IMR-90 (cell line): ENCODE results near the gene LRRIQ4. TPM values are rescaled to one million over a fixed set of nuclear protein-coding genes. Genes with fewer than 3 reads are reported as not detected.

Experiments used
- ATAC-seq: fragments of 200-7000 bp; cut with Tn5 transposase; 2 replicates; pipeline ENCODE4 v1.9.1; 2020; ENCODE audit warnings: low read depth, mild to moderate bottlenecking, moderate library complexity
- BruUV-seq: library from RNA; stranded (reverse); fragments of 400-500 nt; replicated peaks from 2 replicates; lab custom pipeline; 2021; lab: Mats Ljungman, UMichigan
- CTCF ChIA-PET: fragments of 300-600 bp; formaldehyde crosslinking; extraction: SDS; loops from one replicate; lab custom pipeline; 2021; ENCODE audit warnings: antibody characterized with exemption; lab: Yijun Ruan, JAX
- POLR2A ChIA-PET: fragments of 300-600 bp; sonication (Branson Sonifier 250); formaldehyde crosslinking; loops from one replicate; lab custom pipeline; 2022; ENCODE audit warnings: antibody characterized with exemption; ENCODE audit not compliant: unreplicated experiment; lab: Charles Lee
- DNase-seq: peaks from one replicate; pipeline ENCODE4 v3.0.0; 2013
- H2AFZ ChIP-seq: replicated peaks from 2 replicates; pipeline ENCODE3; 2013; ENCODE audit warnings: low read length, mild to moderate bottlenecking; ENCODE audit not compliant: poor library complexity
- H2AK5ac ChIP-seq: 2 replicates; pipeline ENCODE4 v1.6.1; 2013; ENCODE audit warnings: low read depth, low read length, inconsistent platforms
- H2AK9ac ChIP-seq: replicated peaks from 2 replicates; pipeline ENCODE3; 2013; ENCODE audit warnings: mild to moderate bottlenecking, low read depth, low read length, moderate library complexity; ENCODE audit not compliant: poor library complexity
- H2BK120ac ChIP-seq: 2 replicates; pipeline ENCODE4 v1.6.1; 2013; ENCODE audit warnings: low read depth, low read length, inconsistent platforms
- H2BK15ac ChIP-seq: 3 replicates; pipeline ENCODE4 v1.6.1; 2013; ENCODE audit warnings: low read depth, low read length, inconsistent platforms
- H2BK20ac ChIP-seq: 2 replicates; pipeline ENCODE4 v1.6.1; 2013; ENCODE audit warnings: low read depth, mild to moderate bottlenecking, inconsistent platforms, low read length, moderate library complexity
- H2BK5ac ChIP-seq: 2 replicates; pipeline ENCODE4 v1.6.1; 2013; ENCODE audit warnings: mild to moderate bottlenecking, low read depth, low read length, inconsistent platforms; ENCODE audit not compliant: poor library complexity, severe bottlenecking
- H3K14ac ChIP-seq: replicated peaks from 2 replicates; pipeline ENCODE4 v1.6.1; 2013; ENCODE audit warnings: low read depth, low read length, inconsistent platforms
- H3K18ac ChIP-seq: 2 replicates; pipeline ENCODE4 v1.6.1; 2013; ENCODE audit warnings: low read depth, low read length, control low read depth
- H3K23ac ChIP-seq: 2 replicates; pipeline ENCODE4 v1.6.1; 2013; ENCODE audit warnings: low read depth, low read length, inconsistent platforms
- H3K27ac ChIP-seq: 2 replicates; pipeline ENCODE4 v1.5.1; 2013; ENCODE audit warnings: mild to moderate bottlenecking, control low read depth, low read length; ENCODE audit not compliant: insufficient read depth
- H3K27me3 ChIP-seq: 2 replicates; pipeline ENCODE4 v1.6.1; 2013; ENCODE audit warnings: low read length; ENCODE audit not compliant: control insufficient read depth, insufficient read depth
- H3K36me3 ChIP-seq: 2 replicates; pipeline ENCODE4 v1.6.1; 2013; ENCODE audit warnings: low read length, mixed read lengths; ENCODE audit not compliant: control insufficient read depth, insufficient read depth
- H3K4ac ChIP-seq: 2 replicates; pipeline ENCODE4 v1.6.1; 2013; ENCODE audit warnings: low read depth, low read length, inconsistent platforms
- H3K4me1 ChIP-seq: 2 replicates; pipeline ENCODE4 v1.6.1; 2013; ENCODE audit warnings: low read length, mixed read lengths; ENCODE audit not compliant: control insufficient read depth, insufficient read depth
- H3K4me2 ChIP-seq: 2 replicates; pipeline ENCODE4 v1.6.1; 2013; ENCODE audit warnings: low read depth, mild to moderate bottlenecking, control low read depth, low read length, moderate library complexity
- H3K4me3 ChIP-seq: 2 replicates; pipeline ENCODE4 v1.5.1; 2013; ENCODE audit warnings: low read depth, mild to moderate bottlenecking, control low read depth, low read length, moderate library complexity; ENCODE audit not compliant: insufficient read depth
- H3K56ac ChIP-seq: 2 replicates; pipeline ENCODE4 v1.6.1; 2013; ENCODE audit warnings: low read length, inconsistent platforms; ENCODE audit not compliant: insufficient read depth; ENCODE audit errors: extremely low read depth
- H3K79me1 ChIP-seq, 2 experiments: 2 replicates each; pipeline ENCODE4 v1.6.1; 2013; ENCODE audit warnings: low read length in 2 of 2, inconsistent platforms in 1 of 2, low read depth in 1 of 2
- H3K9ac ChIP-seq: 2 replicates; pipeline ENCODE4 v1.6.1; 2013; ENCODE audit warnings: low read depth, low read length, control low read depth
- H3K9me1 ChIP-seq: 2 replicates; pipeline ENCODE4 v1.6.1; 2013; ENCODE audit warnings: low read length, inconsistent platforms; ENCODE audit not compliant: insufficient read depth
- H3K9me3 ChIP-seq: 2 replicates; pipeline ENCODE4 v1.6.1; 2013; ENCODE audit warnings: low read length; ENCODE audit not compliant: control insufficient read depth, insufficient read depth
- H4K20me1 ChIP-seq: 2 replicates; pipeline ENCODE4 v1.6.1; 2013; ENCODE audit warnings: low read length, inconsistent platforms; ENCODE audit not compliant: insufficient read depth
- H4K5ac ChIP-seq: 2 replicates; pipeline ENCODE4 v1.6.1; 2013; ENCODE audit warnings: mild to moderate bottlenecking, low read depth, low read length, control low read depth
- H4K8ac ChIP-seq, 2 experiments: 2 replicates each; pipeline ENCODE4 v1.6.1; 2013; ENCODE audit warnings: low read depth in 2 of 2, low read length in 2 of 2, control low read depth in 1 of 2, inconsistent platforms in 1 of 2
- H4K91ac ChIP-seq: 2 replicates; pipeline ENCODE4 v1.6.1; 2013; ENCODE audit warnings: low read depth, low read length, inconsistent platforms; ENCODE audit not compliant: insufficient read depth
- BHLHE40 ChIP-seq: fragments of 150-350 bp; IDR thresholded peaks from 2 replicates; pipeline ENCODE4 v1.6.1; 2016; ENCODE audit warnings: mild to moderate bottlenecking, low read depth, low read length
- CEBPB ChIP-seq: IDR thresholded peaks from 2 replicates; pipeline ENCODE4 v1.6.1; 2012; ENCODE audit warnings: low read depth, low read length, improper control_type of control experiment
- CHD1 ChIP-seq: IDR thresholded peaks from 2 replicates; pipeline ENCODE4 v1.6.1; 2012; ENCODE audit warnings: low read depth, low read length, improper control_type of control experiment
- CTCF ChIP-seq: conservative IDR thresholded peaks from 2 replicates; pipeline ENCODE4 v1.5.1; 2012; ENCODE audit warnings: mild to moderate bottlenecking, low read depth, low read length, improper control_type of control experiment
- ELK1 ChIP-seq: fragments of 150-350 bp; IDR thresholded peaks from 2 replicates; pipeline ENCODE4 v1.6.1; 2016; ENCODE audit warnings: low read depth, mild to moderate bottlenecking, low read length, moderate library complexity, borderline replicate concordance
- FOS ChIP-seq: fragments of 150-350 bp; IDR thresholded peaks from 2 replicates; pipeline ENCODE4 v1.6.1; 2016; ENCODE audit warnings: low read depth, low read length
- MAFK ChIP-seq: IDR thresholded peaks from 2 replicates; pipeline ENCODE4 v1.6.1; 2012; ENCODE audit warnings: low read depth, low read length, improper control_type of control experiment
- MAZ ChIP-seq: IDR thresholded peaks from 2 replicates; pipeline ENCODE4 v1.6.1; 2012; ENCODE audit warnings: low read depth, mild to moderate bottlenecking, low read length, improper control_type of control experiment, moderate library complexity, borderline replicate concordance
- MXI1 ChIP-seq: IDR thresholded peaks from 2 replicates; pipeline ENCODE4 v1.6.1; 2012; ENCODE audit warnings: low read depth, mild to moderate bottlenecking, low read length, moderate library complexity, borderline replicate concordance
- NFE2L2 ChIP-seq: fragments of 150-350 bp; IDR thresholded peaks from 2 replicates; pipeline ENCODE4 v1.6.1; 2016; ENCODE audit warnings: low read depth, mild to moderate bottlenecking, low read length
- POLR2A ChIP-seq: IDR thresholded peaks from 2 replicates; pipeline ENCODE4 v1.6.1; 2012; ENCODE audit warnings: mild to moderate bottlenecking, low read depth, low read length
- RAD21 ChIP-seq: IDR thresholded peaks from 2 replicates; pipeline ENCODE4 v1.6.1; 2012; ENCODE audit warnings: low read length, improper control_type of control experiment
- RCOR1 ChIP-seq: IDR thresholded peaks from 2 replicates; pipeline ENCODE4 v1.6.1; 2012; ENCODE audit warnings: mild to moderate bottlenecking, low read length, improper control_type of control experiment; ENCODE audit not compliant: insufficient replicate concordance
- RFX5 ChIP-seq: IDR thresholded peaks from 2 replicates; pipeline ENCODE4 v1.8.0; 2012; ENCODE audit warnings: low read depth, mild to moderate bottlenecking, low read length, moderate library complexity
- SMC3 ChIP-seq: fragments of 150-350 bp; IDR thresholded peaks from 2 replicates; pipeline ENCODE4 v1.6.1; 2016; ENCODE audit warnings: low read depth, mild to moderate bottlenecking, antibody characterized with exemption, low read length, moderate library complexity
- USF2 ChIP-seq: fragments of 150-350 bp; IDR thresholded peaks from 2 replicates; pipeline ENCODE4 v1.6.1; 2017; ENCODE audit warnings: mild to moderate bottlenecking, antibody characterized with exemption, low read length, low read depth
- WGBS, 2 experiments: methylation state at CpG; one replicate each; pipeline versions ENCODE4 v1.1.5 to v1.1.7; 2013; ENCODE audit warnings: missing lambda C conversion rate in 2 of 2; ENCODE audit not compliant: insufficient read length in 1 of 2; ENCODE audit errors: extremely low coverage in 2 of 2; 5-methylcytosine and 5-hydroxymethylcytosine counted together
- dilution Hi-C: fragments of 300-500 bp; cut with HindIII; formaldehyde crosslinking; loops from one replicate; pipeline ENCODE4 v1.14.3; 2018; ENCODE audit warnings: low sequenced_read_pairs; ENCODE audit not compliant: unreplicated experiment
- in situ Hi-C: fragments of 300-500 bp; cut with MboI; formaldehyde crosslinking; loops from 3 replicates; pipeline ENCODE4 v1.14.3; 2019; ENCODE audit warnings: low sequenced_read_pairs, inconsistent platforms, mixed read lengths
- intact Hi-C: fragments of 100-400 bp; cut with micrococcal nuclease; formaldehyde crosslinking; loops from 2 replicates; pipeline ENCODE4 v1.10.0; 2022
- polyA plus RNA-seq, 3 experiments: library from polyadenylated mRNA; depleted of rRNA; stranded (reverse); fragments of >200 nt; gene quantifications; 2 replicates each; pipeline ENCODE4 v1.2.3, GENCODE V29; 2012; ENCODE audit warnings: low replicate concordance in 1 of 3
- total RNA-seq: library from RNA; depleted of rRNA; stranded (reverse); fragments of >200 nt; gene quantifications from 2 replicates; pipeline ENCODE4 v1.2.3, GENCODE V29; 2012

The LRRIQ4 gene
- total and polyA plus RNA-seq, 2 of the 4 experiments (the other 2 are of a cell fraction) = not detected

- no peak overlapping the region for H2AK5ac ChIP-seq
- TF ChIP-seq POLR2A (no peak), SMC3 (no peak), RCOR1 (no peak), RFX5 (no peak), ELK1 (no peak), CHD1 (no peak), NFE2L2 (no peak), CTCF (no peak), RAD21 (no peak), MAFK (no peak), FOS (no peak), MAZ (no peak), MXI1 (no peak), CEBPB (no peak), BHLHE40 (no peak), USF2 (no peak)
- H3K27ac ChIP-seq = no peak overlapping the region
- dilution Hi-C loops (no loop called here), in situ Hi-C loops (no loop called here), intact Hi-C loops (no loop called here)
- H3K9ac ChIP-seq = no peak overlapping the region
- H4K20me1 ChIP-seq = no peaks in the 10 kb centered on the region
- H3K27me3 ChIP-seq = no peaks in the 10 kb centered on the region
- DNase-seq = no peak
- H2BK20ac ChIP-seq = no peak overlapping the region
- no peak overlapping the region for H3K18ac ChIP-seq
- no peak overlapping the region for H2BK5ac ChIP-seq
- H3K9me1 ChIP-seq = no peaks in the 10 kb centered on the region
- H3K23ac ChIP-seq = no peak overlapping the region
- H3K4me3 ChIP-seq = no peak overlapping the region
- H3K36me3 ChIP-seq = no peaks in the 10 kb centered on the region
- WGBS, 2 experiments = 94% methylated on average over 12 of the region's 15 CpGs; no CpG with 5 or more reads in 1 of the 2 experiments
- no peak for ATAC-seq
- no peak overlapping the region for H4K8ac ChIP-seq
- no peak overlapping the region for H3K4me2 ChIP-seq
- no peak overlapping the region for H2BK120ac ChIP-seq
- H3K4me1 ChIP-seq = peaks cover 3% of the 10 kb centered on the region
- no peak overlapping the region for H3K56ac ChIP-seq
- H2AK9ac ChIP-seq = no peak overlapping the region
- BruUV-seq = no TSS peak
- H3K14ac ChIP-seq = no peak overlapping the region
- no peak overlapping the region for H2BK15ac ChIP-seq
- H3K4ac ChIP-seq = no peak overlapping the region
- H3K9me3 ChIP-seq = no peaks in the 10 kb centered on the region
- POLR2A ChIA-PET = no interaction called here
- no peaks in the 10 kb centered on the region for H3K79me1 ChIP-seq
- H4K5ac ChIP-seq = no peak overlapping the region
- H4K91ac ChIP-seq = no peak overlapping the region
- H2AFZ ChIP-seq = no peak overlapping the region
- CTCF ChIA-PET = interaction anchor here (0.7 kb wide), 1 partner anchor 65 kb away, joined by 3 read pairs; no protein-coding TSS in a partner anchor
Observed at GRCh38 chr3:169822091-169822490, 9.4 kb downstream of the LRRIQ4 start.
